Ectodermal cell (in vitro differentiated cells): ENCODE data around the gene TOLLIP.

ENCODE experiments used
- H3K27ac ChIP-seq: 2 replicates; pipeline ENCODE4 v1.7.0; 2013; ENCODE audit warnings: mild to moderate bottlenecking, low read depth, low read length; ENCODE audit not compliant: insufficient read depth, poor library complexity, severe bottlenecking
- H3K27me3 ChIP-seq: 2 replicates; pipeline ENCODE4 v1.7.0; 2013; ENCODE audit warnings: mild to moderate bottlenecking, low read length; ENCODE audit not compliant: insufficient read depth, control insufficient read depth, poor library complexity, severe bottlenecking
- H3K36me3 ChIP-seq: one replicate; pipeline ENCODE4 v1.7.0; 2013; ENCODE audit warnings: low read length; ENCODE audit not compliant: control insufficient read depth, insufficient read depth
- H3K4me1 ChIP-seq: one replicate; pipeline ENCODE4 v1.7.0; 2013; ENCODE audit warnings: low read length; ENCODE audit not compliant: control insufficient read depth, insufficient read depth
- H3K4me3 ChIP-seq: 2 replicates; pipeline ENCODE4 v1.7.0; 2013; ENCODE audit warnings: low read depth, low read length, control low read depth; ENCODE audit not compliant: insufficient read depth
- H3K9me3 ChIP-seq: 2 replicates; pipeline ENCODE4 v1.7.0; 2013; ENCODE audit warnings: mild to moderate bottlenecking, low read length, moderate library complexity; ENCODE audit not compliant: control insufficient read depth
- WGBS, 2 experiments: methylation state at CpG; one replicate each; pipeline ENCODE4 v1.1.7; 2013; ENCODE audit warnings: missing lambda C conversion rate in 2 of 2; 5-methylcytosine and 5-hydroxymethylcytosine counted together

TOLLIP gene

GRCh38 chr11:1232021-1232882 lies 77.2 kb downstream of the TOLLIP start:
- 90 to 91% methylated on average over 46 of the region's 46 CpGs for WGBS, 2 experiments
- H3K4me1 ChIP-seq = no peaks in the 10 kb centered on the region

GRCh38 chr11:1231396-1232020 lies 77.9 kb downstream of the TOLLIP start:
- Histone ChIP-seq H3K4me1 (no peaks in the 10 kb centered on the region), H3K9me3 (no peaks in the 10 kb centered on the region), H3K27ac (no peak overlapping the region), H3K27me3 (no peaks in the 10 kb centered on the region), H3K4me3 (no peak overlapping the region), H3K36me3 (no peaks in the 10 kb centered on the region)
- 90 to 91% methylated on average over 22 of the region's 22 CpGs for WGBS, 2 experiments

More at GRCh38 chr11:1232021-1232882, 77.2 kb downstream of the TOLLIP start:
- Histone ChIP-seq H3K27ac (no peak overlapping the region), H3K9me3 (no peaks in the 10 kb centered on the region), H3K27me3 (no peaks in the 10 kb centered on the region), H3K4me3 (no peak overlapping the region), H3K36me3 (no peaks in the 10 kb centered on the region)

- Histone ChIP-seq H3K36me3 (no peaks in the 10 kb centered on the region), H3K4me1 (no peaks in the 10 kb centered on the region), H3K27ac (no peak overlapping the region), H3K27me3 (no peaks in the 10 kb centered on the region), H3K9me3 (no peaks in the 10 kb centered on the region), H3K4me3 (no peak overlapping the region)
- 92 to 93% methylated on average over 45 of the region's 45 CpGs for WGBS, 2 experiments
These were observed 78.7 kb downstream of the TOLLIP start for GRCh38 chr11:1230456-1231395.

- H3K27me3 ChIP-seq = no peaks in the 10 kb centered on the region
- no peaks in the 10 kb centered on the region for H3K9me3 ChIP-seq
- no peaks in the 10 kb centered on the region for H3K4me1 ChIP-seq
- no peak overlapping the region for H3K4me3 ChIP-seq
- H3K36me3 ChIP-seq = no peaks in the 10 kb centered on the region
- 92 to 93% methylated on average over 5 of the region's 5 CpGs for WGBS, 2 experiments
- no peak overlapping the region for H3K27ac ChIP-seq
These were observed 79.3 kb downstream of the TOLLIP start for GRCh38 chr11:1230121-1230455.

GRCh38 chr11:1229471-1230120 lies 79.8 kb downstream of the TOLLIP start:
- Histone ChIP-seq H3K36me3 (no peaks in the 10 kb centered on the region), H3K4me1 (peaks cover 3% of the 10 kb centered on the region), H3K9me3 (no peaks in the 10 kb centered on the region), H3K4me3 (no peak overlapping the region), H3K27ac (no peak overlapping the region), H3K27me3 (no peaks in the 10 kb centered on the region)
- 94 to 95% methylated on average over 24 to 27 of the region's 27 CpGs for WGBS, 2 experiments

GRCh38 chr11:1228921-1229451 lies 80.4 kb downstream of the TOLLIP start:
- H3K27me3 ChIP-seq = no peaks in the 10 kb centered on the region
- WGBS, 2 experiments = 85 to 86% methylated on average over 18 of the region's 18 CpGs
- peaks cover 5% of the 10 kb centered on the region for H3K4me1 ChIP-seq
- no peak overlapping the region for H3K4me3 ChIP-seq
- H3K9me3 ChIP-seq = no peaks in the 10 kb centered on the region
- H3K27ac ChIP-seq = no peak overlapping the region
- no peaks in the 10 kb centered on the region for H3K36me3 ChIP-seq

GRCh38 chr11:1228101-1228821 lies 81.2 kb downstream of the TOLLIP start:
- Histone ChIP-seq H3K27ac (no peak overlapping the region), H3K36me3 (no peaks in the 10 kb centered on the region), H3K9me3 (no peaks in the 10 kb centered on the region), H3K4me3 (no peak overlapping the region), H3K27me3 (no peaks in the 10 kb centered on the region), H3K4me1 (peaks cover 5% of the 10 kb centered on the region)
- 88 to 90% methylated on average over 31 of the region's 31 CpGs for WGBS, 2 experiments

GRCh38 chr11:1227551-1228100 lies 81.8 kb downstream of the TOLLIP start:
- no peaks in the 10 kb centered on the region for H3K27me3 ChIP-seq
- no peak overlapping the region for H3K27ac ChIP-seq
- no peaks in the 10 kb centered on the region for H3K36me3 ChIP-seq
- H3K4me1 ChIP-seq = peaks cover 5% of the 10 kb centered on the region
- no peaks in the 10 kb centered on the region for H3K9me3 ChIP-seq
- H3K4me3 ChIP-seq = no peak overlapping the region
- 93 to 94% methylated on average over 23 of the region's 23 CpGs for WGBS, 2 experiments

GRCh38 chr11:1226986-1227550 lies 82.4 kb downstream of the TOLLIP start:
- Histone ChIP-seq H3K4me3 (no peak overlapping the region), H3K27ac (no peak overlapping the region), H3K36me3 (no peaks in the 10 kb centered on the region), H3K4me1 (peaks cover 5% of the 10 kb centered on the region), H3K27me3 (no peaks in the 10 kb centered on the region), H3K9me3 (no peaks in the 10 kb centered on the region)
- 89 to 91% methylated on average over 23 of the region's 23 CpGs for WGBS, 2 experiments
